ENCODE data around the gene IFFO2.

GRCh38 chr1:18959591-18959990 lies 3.1 kb upstream of the IFFO2 start:
- TF ChIP-seq CTCF (IDR thresholded peaks at IDR 0.05; ENCODE audit: low read length): no peak
- TF ChIP-seq EZH2phosphoT487 (IDR thresholded peaks at IDR 0.05; ENCODE audit: low read length): no peak
- TF ChIP-seq EZH2 (optimal IDR thresholded peaks at IDR 0.05; ENCODE audit: low read depth, low read length): no peak

All from MM.1S (cell line).